ENCODE data around the gene FAM43A. TPM values are rescaled to one million over a fixed set of nuclear protein-coding genes. Genes with fewer than 3 reads are reported as not detected.
A peak's percentile ranks its signal among the peaks of the same experiment; 100 is the strongest.

FAM43A gene
- total and polyA plus RNA-seq, 10 of the 15 experiments (the other 5 are each of a cell fraction or from before 2014, with no cell fraction given), result 0.27 to 5.0 (median 1.1) TPM

DNA sequence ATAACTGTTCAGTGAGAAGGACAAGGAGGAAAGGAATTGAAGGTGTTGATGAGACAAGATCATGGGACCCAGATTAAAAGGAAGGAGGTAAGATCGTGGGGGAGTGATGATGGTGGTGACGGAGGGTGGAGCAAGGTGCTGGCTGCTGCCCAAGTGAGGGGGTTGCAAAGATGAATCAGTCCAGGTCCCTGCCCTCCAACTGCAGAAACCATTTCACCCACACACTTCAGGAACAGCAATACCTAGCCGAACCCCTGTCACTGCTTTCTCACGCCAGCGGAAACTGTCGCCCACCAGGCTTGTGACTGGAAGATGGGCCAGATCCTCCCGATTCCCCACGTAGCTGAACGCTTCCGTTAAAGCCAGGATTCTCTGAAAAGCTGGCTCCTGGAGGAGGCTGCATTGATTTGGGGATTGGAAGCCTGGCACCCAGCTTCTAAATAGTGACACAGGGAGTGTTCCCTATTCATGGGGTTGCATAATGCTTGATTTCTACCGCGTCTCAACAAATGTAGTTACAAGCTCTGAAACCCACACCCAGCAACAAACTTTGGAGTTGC is 10.5 kb upstream of the FAM43A start (continued):
- TF ChIP-seq, protein P1, sequence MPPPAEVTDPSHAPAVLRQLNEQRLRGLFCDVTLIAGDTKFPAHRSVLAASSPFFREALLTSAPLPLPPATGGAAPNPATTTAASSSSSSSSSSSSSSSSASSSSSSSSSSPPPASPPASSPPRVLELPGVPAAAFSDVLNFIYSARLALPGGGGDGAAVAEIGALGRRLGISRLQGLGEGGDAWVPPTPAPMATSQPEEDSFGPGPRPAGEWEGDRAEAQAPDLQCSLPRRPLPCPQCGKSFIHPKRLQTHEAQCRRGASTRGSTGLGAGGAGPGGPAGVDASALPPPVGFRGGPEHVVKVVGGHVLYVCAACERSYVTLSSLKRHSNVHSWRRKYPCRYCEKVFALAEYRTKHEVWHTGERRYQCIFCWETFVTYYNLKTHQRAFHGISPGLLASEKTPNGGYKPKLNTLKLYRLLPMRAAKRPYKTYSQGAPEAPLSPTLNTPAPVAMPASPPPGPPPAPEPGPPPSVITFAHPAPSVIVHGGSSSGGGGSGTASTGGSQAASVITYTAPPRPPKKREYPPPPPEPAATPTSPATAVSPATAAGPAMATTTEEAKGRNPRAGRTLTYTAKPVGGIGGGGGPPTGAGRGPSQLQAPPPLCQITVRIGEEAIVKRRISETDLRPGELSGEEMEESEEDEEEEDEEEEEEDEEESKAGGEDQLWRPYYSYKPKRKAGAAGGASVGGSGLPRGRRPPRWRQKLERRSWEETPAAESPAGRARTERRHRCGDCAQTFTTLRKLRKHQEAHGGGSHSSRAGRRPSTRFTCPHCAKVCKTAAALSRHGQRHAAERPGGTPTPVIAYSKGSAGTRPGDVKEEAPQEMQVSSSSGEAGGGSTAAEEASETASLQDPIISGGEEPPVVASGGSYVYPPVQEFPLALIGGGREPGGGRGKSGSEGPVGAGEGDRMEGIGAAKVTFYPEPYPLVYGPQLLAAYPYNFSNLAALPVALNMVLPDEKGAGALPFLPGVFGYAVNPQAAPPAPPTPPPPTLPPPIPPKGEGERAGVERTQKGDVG (CRISPR knock-in tag; IDR thresholded peaks at IDR 0.05), result no peak
- peak; percentile 55 for TF ChIP-seq IKZF1 (conservative IDR thresholded peaks at IDR 0.05)

- no TSS peak for BruUV-seq (replicated peaks)
- peak; percentile 35 for ATAC-seq
- Histone ChIP-seq H3K27ac (ENCODE audit: control insufficient read depth, insufficient read depth) (no peak overlapping the region; the same call in 1 of the 2 replicates), H3K79me2 (ENCODE audit: control insufficient read depth, insufficient read depth, low read length) (peaks cover 13% of the 10 kb centered on the region), H3K4me3 (no peak overlapping the region), H3K4me1 (ENCODE audit: control insufficient read depth, insufficient read depth, low read length) (peaks cover 17% of the 10 kb centered on the region), H4K20me1 (ENCODE audit: control insufficient read depth, insufficient read depth) (no peaks in the 10 kb centered on the region), H3K36me3 (ENCODE audit: control insufficient read depth in 2 of 2, insufficient read depth in 2 of 2, low read length in 1 of 2) (no peaks in the 10 kb centered on the region), H3K4me2 (ENCODE audit: control insufficient read depth, insufficient read depth) (peak overlapping the region; percentile 59), H2AFZ (ENCODE audit: control insufficient read depth, low read depth, low read length) (peak overlapping the region; percentile 68), H3K9ac (ENCODE audit: control insufficient read depth, insufficient read depth, low read length) (peak overlapping the region; percentile 46), H3K9me3 (replicated peaks; ENCODE audit: control insufficient read depth, insufficient read depth, low read length) (no peaks in the 10 kb centered on the region), H3K27me3 (replicated peaks in 1 of 2; ENCODE audit: control insufficient read depth in 2 of 2, insufficient read depth in 2 of 2, low read length in 1 of 2) (no peaks in the 10 kb centered on the region)
- TF ChIP-seq JUNB (IDR thresholded peaks at IDR 0.05) (peak; percentile 14; the same call in 1 of the 2 replicates), ZNF24 (IDR thresholded peaks at IDR 0.05) (peak; percentile 64), RBBP5 (conservative IDR thresholded peaks at IDR 0.05) (no peak), ZBED1 (IDR thresholded peaks at IDR 0.05; ENCODE audit: borderline replicate concordance) (no peak), USF2 (IDR thresholded peaks at IDR 0.05; ENCODE audit: borderline replicate concordance, low read depth, low read length) (no peak), WRNIP1 (IDR thresholded peaks at IDR 0.05; ENCODE audit: borderline replicate concordance, low read depth, low read length) (no peak), HDAC2 (IDR thresholded peaks at IDR 0.05) (no peak), MTA3 (IDR thresholded peaks at IDR 0.05; ENCODE audit: borderline replicate concordance, low read length) (no peak)
- TF ChIP-seq, protein P2, sequence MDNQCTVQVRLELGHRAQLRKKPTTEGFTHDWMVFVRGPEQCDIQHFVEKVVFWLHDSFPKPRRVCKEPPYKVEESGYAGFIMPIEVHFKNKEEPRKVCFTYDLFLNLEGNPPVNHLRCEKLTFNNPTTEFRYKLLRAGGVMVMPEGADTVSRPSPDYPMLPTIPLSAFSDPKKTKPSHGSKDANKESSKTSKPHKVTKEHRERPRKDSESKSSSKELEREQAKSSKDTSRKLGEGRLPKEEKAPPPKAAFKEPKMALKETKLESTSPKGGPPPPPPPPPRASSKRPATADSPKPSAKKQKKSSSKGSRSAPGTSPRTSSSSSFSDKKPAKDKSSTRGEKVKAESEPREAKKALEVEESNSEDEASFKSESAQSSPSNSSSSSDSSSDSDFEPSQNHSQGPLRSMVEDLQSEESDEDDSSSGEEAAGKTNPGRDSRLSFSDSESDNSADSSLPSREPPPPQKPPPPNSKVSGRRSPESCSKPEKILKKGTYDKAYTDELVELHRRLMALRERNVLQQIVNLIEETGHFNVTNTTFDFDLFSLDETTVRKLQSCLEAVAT (IDR thresholded peaks at IDR 0.05), result 0 out of 2 replicates have a peak, but pooled peaks have one; percentile 2
- CTCF ChIA-PET, result interaction anchor here (1.1 to 6.0 kb wide), 4 partner anchors 7 to 587 kb away, joined by 3 to 96 read pairs (median 4); no protein-coding TSS in a partner anchor
- POLR2A ChIA-PET, result interaction anchor here (1.0 to 1.5 kb wide), 3 partner anchors 12 to 583 kb away, joined by 3 to 4 read pairs (median 3); no protein-coding TSS in a partner anchor
- SMC1A ChIA-PET (ENCODE audit: uncharacterized antibody, unreplicated experiment), result interaction anchor here (0.8 to 2.2 kb wide), 5 partner anchors 10 to 455 kb away, joined by 3 to 7 read pairs (median 3); no protein-coding TSS in a partner anchor
- intact Hi-C loops (cut with micrococcal nuclease; ENCODE audit: unreplicated experiment) (no loop called here), in situ Hi-C loops (cut with MboI) (loop anchor here (5.0 to 10.0 kb wide), 2 partner anchors 422 to 769 kb away; partner anchors contain the start of gene ACAP2)
- FAIRE-seq, result no peak
- RAD21 ChIA-PET (ENCODE audit: unreplicated experiment), result interaction anchor here (0.8 to 1.0 kb wide), 2 partner anchors 13 to 585 kb away, joined by 3 to 4 read pairs; no protein-coding TSS in a partner anchor
- no peak for DNase-seq (ENCODE audit: low read depth, low spot score)
- 0% methylated on average over 4 of the region's 4 CpGs for WGBS (ENCODE audit: insufficient coverage, insufficient replicate concordance, low lambda C conversion rate, missing lambda C conversion rate)
Observed at GRCh38 chr3:194675680-194676079, 10.0 kb upstream of the FAM43A start.

Measured in GM12878 (cell line).